H1 (cell line): ENCODE measurements around the gene POLA2. TPM values are rescaled to one million over a fixed set of nuclear protein-coding genes. Genes with fewer than 3 reads are reported as not detected.

Experiments used
- ASH2L ChIP-seq: fragments of 200-600, 300-600 bp; sonication (generic); IDR thresholded peaks from one replicate; pipeline ENCODE4 v1.7.1; 2017; ENCODE audit warnings: low read length
- BACH1 ChIP-seq: IDR thresholded peaks from 2 replicates; pipeline ENCODE4 v1.6.1; 2012; ENCODE audit warnings: low read length, improper control_type of control experiment
- EGR1 ChIP-seq: IDR thresholded peaks from 2 replicates; pipeline ENCODE4 v1.6.1; 2011; ENCODE audit warnings: low read depth, low read length, borderline replicate concordance
- KDM4A ChIP-seq: IDR thresholded peaks from one replicate; pipeline ENCODE4 v1.7.1; 2012; ENCODE audit warnings: low read depth, mild to moderate bottlenecking, moderate library complexity, low read length, inconsistent platforms; ENCODE audit not compliant: severe bottlenecking
- MAFK ChIP-seq: IDR thresholded peaks from 2 replicates; pipeline ENCODE4 v1.6.1; 2012; ENCODE audit warnings: low read depth, mild to moderate bottlenecking, improper control_type of control experiment, low read length
- SAP30 ChIP-seq: fragments of 300-600 bp; sonication (generic); IDR thresholded peaks from 2 replicates; pipeline ENCODE4 v1.7.1; 2012; ENCODE audit warnings: low read length, moderate library complexity, mild to moderate bottlenecking, inconsistent platforms; ENCODE audit not compliant: insufficient read depth, insufficient replicate concordance
- SIN3A ChIP-seq, 2 experiments: IDR thresholded peaks in 1 of 2; conservative IDR thresholded peaks in 1 of 2; 2 replicates each; pipeline ENCODE4 v1.6.1; 2011 to 2012; ENCODE audit warnings: low read length in 2 of 2, improper control_type of control experiment in 1 of 2, low read depth in 1 of 2, mild to moderate bottlenecking in 1 of 2
- SIRT6 ChIP-seq: IDR thresholded peaks from one replicate; pipeline ENCODE4 v1.7.1; 2012; ENCODE audit warnings: low read length, inconsistent platforms
- polyA plus RNA-seq, 7 experiments: library from polyadenylated mRNA; depleted of rRNA in 3 of 7; stranded (reverse) in 5 of 7; unstranded in 2 of 7; fragments of >200 nt in 5 of 7; fragments of 200-250 nt in 2 of 7; gene quantifications; 1 replicate in 5 of 7; 2 replicates in 1 of 7; 4 replicates in 1 of 7; pipeline versions ENCODE4 v1.2.1 to v1.2.3, GENCODE V29; 2011 to 2013; ENCODE audit warnings: missing spikeins in 2 of 7, mixed read lengths in 2 of 7
- total RNA-seq: library from RNA; stranded (reverse); fragmentation: NEBNext Ultra II Directional; extraction: Animal tissue kit (Norgen Biotek cat#: 25700); gene quantifications from 2 replicates; pipeline ENCODE4 v1.2.1, GENCODE V29; 2021
- TF ChIP-seq, protein P1 (sequence below): IDR thresholded peaks from 2 replicates; pipeline ENCODE4 v1.6.1; 2012; ENCODE audit warnings: low read length, inconsistent platforms

The POLA2 gene
- total and polyA plus RNA-seq, 2 of the 8 experiments (the other 6 are each of a cell fraction or from before 2014, with no cell fraction given): 31.2 to 55.9 TPM

DNA sequence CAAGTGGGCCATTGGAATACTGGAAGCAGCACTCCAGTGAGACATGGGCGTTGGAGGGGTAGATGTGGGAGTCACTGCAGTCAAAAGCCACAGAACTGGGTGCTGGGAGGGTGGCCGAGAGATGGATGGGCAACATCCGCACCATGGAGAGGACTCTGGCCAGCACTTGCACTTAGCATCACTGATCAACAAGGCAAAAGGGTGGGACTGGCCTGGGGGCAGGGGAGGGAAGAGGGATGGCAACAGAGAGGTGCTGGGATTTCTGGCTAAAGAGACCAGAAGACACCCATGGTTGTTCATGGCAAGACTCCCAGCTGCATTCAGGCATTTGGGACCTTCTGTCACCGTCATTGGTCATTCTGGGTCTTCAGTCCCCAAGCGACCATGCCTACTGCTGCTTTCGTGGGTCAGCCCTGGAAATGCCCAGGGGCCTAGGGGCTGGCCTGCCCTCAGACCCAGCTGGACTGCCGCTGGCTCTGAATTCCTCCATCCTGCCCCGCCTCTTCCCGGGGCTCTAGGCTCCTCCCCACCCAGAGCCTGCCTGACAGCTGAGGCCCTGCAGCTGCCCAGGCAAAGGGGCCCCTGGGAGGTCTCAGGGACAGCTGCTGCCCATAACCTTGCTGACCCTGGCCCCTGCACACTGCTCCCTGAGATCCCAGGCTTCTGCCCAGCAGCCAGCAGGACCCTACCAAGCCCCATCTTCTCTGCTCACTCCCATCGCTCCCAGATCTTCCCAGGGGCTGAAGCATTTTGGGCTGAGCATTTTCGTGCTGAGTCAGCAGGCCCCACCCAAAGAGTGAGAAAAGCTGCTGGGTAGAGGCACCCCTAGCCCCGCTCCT lies 39.9 kb downstream of the POLA2 start (continued):
- TF ChIP-seq ASH2L: no peak
- TF ChIP-seq, protein P1, sequence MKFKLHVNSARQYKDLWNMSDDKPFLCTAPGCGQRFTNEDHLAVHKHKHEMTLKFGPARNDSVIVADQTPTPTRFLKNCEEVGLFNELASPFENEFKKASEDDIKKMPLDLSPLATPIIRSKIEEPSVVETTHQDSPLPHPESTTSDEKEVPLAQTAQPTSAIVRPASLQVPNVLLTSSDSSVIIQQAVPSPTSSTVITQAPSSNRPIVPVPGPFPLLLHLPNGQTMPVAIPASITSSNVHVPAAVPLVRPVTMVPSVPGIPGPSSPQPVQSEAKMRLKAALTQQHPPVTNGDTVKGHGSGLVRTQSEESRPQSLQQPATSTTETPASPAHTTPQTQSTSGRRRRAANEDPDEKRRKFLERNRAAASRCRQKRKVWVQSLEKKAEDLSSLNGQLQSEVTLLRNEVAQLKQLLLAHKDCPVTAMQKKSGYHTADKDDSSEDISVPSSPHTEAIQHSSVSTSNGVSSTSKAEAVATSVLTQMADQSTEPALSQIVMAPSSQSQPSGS: no peak
- peak in 1 of 2 experiments; percentile 55; a peak in 2 of 4 replicates for TF ChIP-seq SIN3A (conservative IDR thresholded peaks at IDR 0.05 in 1 of 2, IDR thresholded peaks at IDR 0.05 in 1 of 2; ENCODE audit: low read depth in 1 of 2, low read length in 2 of 2)
- peak; percentile 96 for TF ChIP-seq MAFK
- no peak for TF ChIP-seq SIRT6
- no peak for TF ChIP-seq EGR1
- TF ChIP-seq KDM4A: no peak
- TF ChIP-seq BACH1: peak; percentile 48; the same call in 1 of the 2 replicates
- TF ChIP-seq SAP30: peak; percentile 30
